H1 (cell line): ENCODE results near the gene DBNDD1. TPM values are rescaled to one million over a fixed set of nuclear protein-coding genes. Genes with fewer than 3 reads are reported as not detected.

ENCODE experiments used
- NANOG ChIP-seq: IDR thresholded peaks from 2 replicates; pipeline ENCODE4 v1.6.1; 2011; ENCODE audit warnings: low read length, low read depth, mild to moderate bottlenecking, inconsistent platforms; ENCODE audit not compliant: insufficient read depth, poor library complexity, severe bottlenecking
- polyA plus RNA-seq, 7 experiments: library from polyadenylated mRNA; depleted of rRNA in 3 of 7; stranded (reverse) in 5 of 7; unstranded in 2 of 7; fragments of >200 nt in 5 of 7; fragments of 200-250 nt in 2 of 7; gene quantifications; 1 replicate in 5 of 7; 2 replicates in 1 of 7; 4 replicates in 1 of 7; pipeline versions ENCODE4 v1.2.1 to v1.2.3, GENCODE V29; 2011 to 2013; ENCODE audit warnings: missing spikeins in 2 of 7, mixed read lengths in 2 of 7
- total RNA-seq: library from RNA; stranded (reverse); fragmentation: NEBNext Ultra II Directional; extraction: Animal tissue kit (Norgen Biotek cat#: 25700); gene quantifications from 2 replicates; pipeline ENCODE4 v1.2.1, GENCODE V29; 2021

Gene DBNDD1
- total and polyA plus RNA-seq, 2 of the 8 experiments (the other 6 are each of a cell fraction or from before 2014, with no cell fraction given) = 69.9 to 92.6 TPM

DNA sequence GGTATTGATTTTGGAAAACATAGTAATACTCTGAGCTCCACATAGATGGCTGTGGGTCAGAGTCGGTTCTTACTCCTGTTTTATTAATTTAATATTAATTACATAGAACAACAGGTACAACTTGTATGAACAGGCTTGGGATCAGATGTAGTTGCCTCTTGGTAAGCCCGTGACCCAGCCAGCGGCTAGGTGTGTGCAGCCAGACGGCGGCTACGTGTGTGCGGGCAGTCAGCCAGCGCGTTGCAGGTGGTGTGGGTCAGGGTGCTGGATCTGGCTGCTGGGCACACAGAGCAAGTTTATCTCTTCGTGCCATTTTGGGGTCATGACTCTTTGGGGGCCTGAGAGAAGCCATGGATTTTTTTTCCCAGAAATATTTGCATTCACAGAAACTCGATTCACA is 30.3 kb downstream of the DBNDD1 start (continued):
- TF ChIP-seq NANOG = no peak
- TF ChIP-seq, all 59 proteins: peak for 0
